Activated CD4-positive, alpha-beta T cell treated with anti-CD3 and anti-CD28 coated beads, Interleukin-2, amount 50 U/mL, for 48 hours (primary cell): ENCODE measurements around the gene MSANTD2.

Experiments used
- DNase-seq, 2 experiments: peaks; one replicate each; pipeline ENCODE4 v3.0.0-alpha.2; 2020

Gene MSANTD2

GRCh38 chr11:124769806-124770774 lies 30.1 kb downstream of the MSANTD2 start:
- no peak for DNase-seq

- no peak for DNase-seq
Measured at GRCh38 chr11:124768914-124769313, 31.3 kb downstream of the MSANTD2 start.

- no peak for DNase-seq
Measured at GRCh38 chr11:124766156-124766555, 34.0 kb downstream of the MSANTD2 start.

- DNase-seq, result peak; percentile 89 to 91
Measured at GRCh38 chr11:124763156-124763947, 36.9 kb downstream of the MSANTD2 start.

- DNase-seq, result no peak
Measured at GRCh38 chr11:124762624-124763155, 37.5 kb downstream of the MSANTD2 start.

- peak; percentile 68 to 74 for DNase-seq
Measured at GRCh38 chr11:124762105-124762623, 38.0 kb downstream of the MSANTD2 start, which contains the start of gene ESAM. Gene ESAM, minus strand, starts transcription at chr11:124762290. Its CDS starts 136 bp downstream, at chr11:124762154.

GRCh38 chr11:124761301-124762104 lies 38.7 kb downstream of the MSANTD2 start:
- no peak for DNase-seq

- no peak for DNase-seq
Measured at GRCh38 chr11:124760806-124761205, 39.4 kb downstream of the MSANTD2 start.

GRCh38 chr11:124760205-124760652 lies 40.0 kb downstream of the MSANTD2 start:
- DNase-seq, result no peak

- no peak for DNase-seq
Measured at GRCh38 chr11:124759266-124760204, 40.7 kb downstream of the MSANTD2 start.

GRCh38 chr11:124758355-124759265 lies 41.6 kb downstream of the MSANTD2 start:
- peak; percentile 73 to 79 for DNase-seq

- DNase-seq, result no peak
Measured at GRCh38 chr11:124757320-124757719, 42.9 kb downstream of the MSANTD2 start.

GRCh38 chr11:124756753-124757227 lies 43.4 kb downstream of the MSANTD2 start:
- no peak for DNase-seq

GRCh38 chr11:124756033-124756752 lies 44.0 kb downstream of the MSANTD2 start:
- DNase-seq, result no peak

- no peak for DNase-seq
Measured at GRCh38 chr11:124754710-124755109, 45.5 kb downstream of the MSANTD2 start.

- no peak for DNase-seq
Measured at GRCh38 chr11:124754309-124754708, 45.9 kb downstream of the MSANTD2 start.

- DNase-seq, result no peak
Measured at GRCh38 chr11:124753624-124754023, 46.6 kb downstream of the MSANTD2 start.

GRCh38 chr11:124753205-124753604 lies 47.0 kb downstream of the MSANTD2 start:
- no peak for DNase-seq
